Measurements from ENCODE around the gene KCNN3. TPM values are rescaled to one million over a fixed set of nuclear protein-coding genes. Genes with fewer than 3 reads are reported as not detected.

Gene KCNN3
- total RNA-seq, 1 experiment from 2014 or later, result 1.3 TPM

DNA sequence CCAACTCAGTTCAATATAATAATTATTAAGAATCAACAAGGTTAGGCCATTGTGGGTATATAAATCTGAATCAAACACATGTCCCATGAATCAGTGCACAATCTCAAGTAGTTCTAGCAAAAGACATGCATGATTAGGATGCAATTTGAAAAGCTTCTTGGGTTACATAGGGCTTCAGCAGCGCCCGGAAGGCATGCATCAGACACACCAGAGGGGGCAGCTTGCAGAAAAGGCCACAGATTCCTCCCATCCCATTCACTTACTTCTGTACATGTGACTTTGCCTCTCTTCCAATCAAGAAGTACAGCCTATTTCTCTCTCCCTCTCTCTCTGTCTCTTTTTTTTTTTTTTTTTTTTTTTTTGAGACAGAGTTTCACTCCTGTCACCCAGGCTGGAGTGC is 91.8 kb downstream of the KCNN3 start (continued):
- no peak for TF ChIP-seq CBFB (CRISPR knock-in tag; IDR thresholded peaks at IDR 0.05; ENCODE audit: low read depth)
- TF ChIP-seq, protein P1, sequence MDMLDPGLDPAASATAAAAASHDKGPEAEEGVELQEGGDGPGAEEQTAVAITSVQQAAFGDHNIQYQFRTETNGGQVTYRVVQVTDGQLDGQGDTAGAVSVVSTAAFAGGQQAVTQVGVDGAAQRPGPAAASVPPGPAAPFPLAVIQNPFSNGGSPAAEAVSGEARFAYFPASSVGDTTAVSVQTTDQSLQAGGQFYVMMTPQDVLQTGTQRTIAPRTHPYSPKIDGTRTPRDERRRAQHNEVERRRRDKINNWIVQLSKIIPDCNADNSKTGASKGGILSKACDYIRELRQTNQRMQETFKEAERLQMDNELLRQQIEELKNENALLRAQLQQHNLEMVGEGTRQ (CRISPR knock-in tag; IDR thresholded peaks at IDR 0.05), result no peak
- TF ChIP-seq RORB (CRISPR knock-in tag; IDR thresholded peaks at IDR 0.05), result no peak
- no peak for TF ChIP-seq GABPB1 (CRISPR knock-in tag; IDR thresholded peaks at IDR 0.05)
- TF ChIP-seq, protein P2, sequence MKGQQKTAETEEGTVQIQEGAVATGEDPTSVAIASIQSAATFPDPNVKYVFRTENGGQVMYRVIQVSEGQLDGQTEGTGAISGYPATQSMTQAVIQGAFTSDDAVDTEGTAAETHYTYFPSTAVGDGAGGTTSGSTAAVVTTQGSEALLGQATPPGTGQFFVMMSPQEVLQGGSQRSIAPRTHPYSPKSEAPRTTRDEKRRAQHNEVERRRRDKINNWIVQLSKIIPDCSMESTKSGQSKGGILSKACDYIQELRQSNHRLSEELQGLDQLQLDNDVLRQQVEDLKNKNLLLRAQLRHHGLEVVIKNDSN (CRISPR knock-in tag; IDR thresholded peaks at IDR 0.05), result no peak
- TF ChIP-seq ZNF396 (CRISPR knock-in tag; IDR thresholded peaks at IDR 0.05; ENCODE audit: borderline replicate concordance), result no peak
- no peak for TF ChIP-seq CREM (CRISPR knock-in tag; IDR thresholded peaks at IDR 0.05)
- TF ChIP-seq ZNF423 (CRISPR knock-in tag; IDR thresholded peaks at IDR 0.05), result no peak

DNA sequence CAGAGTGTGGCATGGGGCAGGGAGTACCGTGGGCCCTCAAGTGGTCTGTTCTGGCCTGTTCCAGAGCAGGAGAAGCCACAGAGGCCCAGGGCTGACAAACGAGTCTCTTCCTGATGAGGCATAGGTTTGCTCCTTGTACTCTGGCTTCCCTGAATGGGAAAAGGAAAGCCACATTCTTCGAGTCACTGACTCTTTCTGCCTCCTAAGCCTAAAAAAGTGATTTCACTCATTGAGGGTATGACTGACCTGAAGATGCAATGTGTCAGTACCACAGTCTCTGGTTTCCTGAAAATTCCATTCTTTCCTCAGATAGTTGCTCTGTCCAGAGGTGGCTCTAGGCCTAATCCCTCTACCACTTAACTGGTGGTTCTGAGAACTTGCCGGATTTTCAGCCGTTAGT is 92.3 kb downstream of the KCNN3 start:
- Mint-ChIP-seq H3K27me3 (ENCODE audit: low read depth) (peaks cover 3% of the 10 kb centered on the region; the same call in 1 of the 2 replicates), H3K27ac (no peak overlapping the region), H3K9me3 (peaks cover 9% of the 10 kb centered on the region), H3K4me3 (no peak overlapping the region), H3K4me1 (peaks cover 11% of the 10 kb centered on the region), H3K36me3 (peaks cover 7% of the 10 kb centered on the region)
- CTCF ChIA-PET, result interaction anchor here (1.2 kb wide), 1 partner anchor 36 kb away, joined by 4 read pairs; no protein-coding TSS in a partner anchor
- POLR2A ChIA-PET, result no interaction called here
- no peak for DNase-seq (ENCODE audit: low spot score)
- ATAC-seq, result no peak
- no peak for TF ChIP-seq NFYB (CRISPR knock-in tag; conservative IDR thresholded peaks at IDR 0.05; ENCODE audit: low read depth)
- TF ChIP-seq, protein P3, sequence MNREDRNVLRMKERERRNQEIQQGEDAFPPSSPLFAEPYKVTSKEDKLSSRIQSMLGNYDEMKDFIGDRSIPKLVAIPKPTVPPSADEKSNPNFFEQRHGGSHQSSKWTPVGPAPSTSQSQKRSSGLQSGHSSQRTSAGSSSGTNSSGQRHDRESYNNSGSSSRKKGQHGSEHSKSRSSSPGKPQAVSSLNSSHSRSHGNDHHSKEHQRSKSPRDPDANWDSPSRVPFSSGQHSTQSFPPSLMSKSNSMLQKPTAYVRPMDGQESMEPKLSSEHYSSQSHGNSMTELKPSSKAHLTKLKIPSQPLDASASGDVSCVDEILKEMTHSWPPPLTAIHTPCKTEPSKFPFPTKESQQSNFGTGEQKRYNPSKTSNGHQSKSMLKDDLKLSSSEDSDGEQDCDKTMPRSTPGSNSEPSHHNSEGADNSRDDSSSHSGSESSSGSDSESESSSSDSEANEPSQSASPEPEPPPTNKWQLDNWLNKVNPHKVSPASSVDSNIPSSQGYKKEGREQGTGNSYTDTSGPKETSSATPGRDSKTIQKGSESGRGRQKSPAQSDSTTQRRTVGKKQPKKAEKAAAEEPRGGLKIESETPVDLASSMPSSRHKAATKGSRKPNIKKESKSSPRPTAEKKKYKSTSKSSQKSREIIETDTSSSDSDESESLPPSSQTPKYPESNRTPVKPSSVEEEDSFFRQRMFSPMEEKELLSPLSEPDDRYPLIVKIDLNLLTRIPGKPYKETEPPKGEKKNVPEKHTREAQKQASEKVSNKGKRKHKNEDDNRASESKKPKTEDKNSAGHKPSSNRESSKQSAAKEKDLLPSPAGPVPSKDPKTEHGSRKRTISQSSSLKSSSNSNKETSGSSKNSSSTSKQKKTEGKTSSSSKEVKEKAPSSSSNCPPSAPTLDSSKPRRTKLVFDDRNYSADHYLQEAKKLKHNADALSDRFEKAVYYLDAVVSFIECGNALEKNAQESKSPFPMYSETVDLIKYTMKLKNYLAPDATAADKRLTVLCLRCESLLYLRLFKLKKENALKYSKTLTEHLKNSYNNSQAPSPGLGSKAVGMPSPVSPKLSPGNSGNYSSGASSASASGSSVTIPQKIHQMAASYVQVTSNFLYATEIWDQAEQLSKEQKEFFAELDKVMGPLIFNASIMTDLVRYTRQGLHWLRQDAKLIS (CRISPR knock-in tag; IDR thresholded peaks at IDR 0.05; ENCODE audit: borderline replicate concordance), result no peak
- TF ChIP-seq ETV6 (CRISPR knock-in tag; IDR thresholded peaks at IDR 0.05), result no peak
- TF ChIP-seq HMGA2 (CRISPR knock-in tag; IDR thresholded peaks at IDR 0.05), result no peak
- no peak for TF ChIP-seq SP1 (CRISPR knock-in tag; conservative IDR thresholded peaks at IDR 0.05)
- no peak for TF ChIP-seq KAT7 (CRISPR knock-in tag; IDR thresholded peaks at IDR 0.05; ENCODE audit: borderline replicate concordance)
- no peak for TF ChIP-seq JAZF1 (CRISPR knock-in tag; IDR thresholded peaks at IDR 0.05)

DNA sequence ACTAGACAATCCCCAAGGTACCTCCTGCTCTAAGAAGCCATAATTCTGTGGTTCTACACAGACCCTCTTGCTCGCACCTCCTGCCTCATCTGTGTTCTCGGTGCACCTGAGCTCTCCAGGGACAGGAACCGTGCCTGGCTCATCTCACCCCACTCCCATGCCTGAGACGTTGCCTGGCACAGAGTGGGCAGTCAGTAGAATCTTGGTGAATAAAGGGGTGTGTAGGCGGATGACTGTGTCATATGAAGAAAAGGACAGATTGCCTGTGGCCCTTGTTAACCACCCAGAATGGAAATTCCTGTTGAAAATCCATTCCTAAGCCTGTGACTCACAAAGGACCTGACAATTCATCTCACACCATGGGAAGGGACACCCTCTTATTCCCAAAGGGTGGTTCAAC is 92.9 kb downstream of the KCNN3 start:
- no peak for DNase-seq (ENCODE audit: low spot score)
- Mint-ChIP-seq H3K9me3 (peaks cover 9% of the 10 kb centered on the region), H3K27me3 (ENCODE audit: low read depth) (peaks cover 3% of the 10 kb centered on the region; the same call in 1 of the 2 replicates), H3K27ac (no peak overlapping the region), H3K36me3 (peaks cover 7% of the 10 kb centered on the region), H3K4me1 (peaks cover 17% of the 10 kb centered on the region), H3K4me3 (no peak overlapping the region)
- no peak for ATAC-seq
- POLR2A ChIA-PET, result no interaction called here
- CTCF ChIA-PET, result interaction anchor here (1.2 kb wide), 1 partner anchor 35 kb away, joined by 4 read pairs; no protein-coding TSS in a partner anchor
- TF ChIP-seq MXD4 (CRISPR knock-in tag; IDR thresholded peaks at IDR 0.05; ENCODE audit: borderline replicate concordance) (no peak), NR1H2 (CRISPR knock-in tag; IDR thresholded peaks at IDR 0.05) (no peak), HMGA2 (CRISPR knock-in tag; IDR thresholded peaks at IDR 0.05) (no peak), TEAD4 (CRISPR knock-in tag; IDR thresholded peaks at IDR 0.05) (no peak), ZNF263 (CRISPR knock-in tag; IDR thresholded peaks at IDR 0.05; ENCODE audit: low read depth) (no peak), ETV6 (CRISPR knock-in tag; IDR thresholded peaks at IDR 0.05) (no peak), ZNF219 (CRISPR knock-in tag; IDR thresholded peaks at IDR 0.05; ENCODE audit: borderline replicate concordance) (no peak), GABPB1 (CRISPR knock-in tag; IDR thresholded peaks at IDR 0.05) (no peak), NFATC4 (CRISPR knock-in tag; IDR thresholded peaks at IDR 0.05) (no peak), ELF4 (CRISPR knock-in tag; IDR thresholded peaks at IDR 0.05; ENCODE audit: low read depth) (no peak), FOXP1 (CRISPR knock-in tag; IDR thresholded peaks at IDR 0.05; ENCODE audit: borderline replicate concordance) (no peak), ZNF416 (CRISPR knock-in tag; IDR thresholded peaks at IDR 0.05) (no peak)
- TF ChIP-seq, protein P4, sequence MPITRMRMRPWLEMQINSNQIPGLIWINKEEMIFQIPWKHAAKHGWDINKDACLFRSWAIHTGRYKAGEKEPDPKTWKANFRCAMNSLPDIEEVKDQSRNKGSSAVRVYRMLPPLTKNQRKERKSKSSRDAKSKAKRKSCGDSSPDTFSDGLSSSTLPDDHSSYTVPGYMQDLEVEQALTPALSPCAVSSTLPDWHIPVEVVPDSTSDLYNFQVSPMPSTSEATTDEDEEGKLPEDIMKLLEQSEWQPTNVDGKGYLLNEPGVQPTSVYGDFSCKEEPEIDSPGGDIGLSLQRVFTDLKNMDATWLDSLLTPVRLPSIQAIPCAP (CRISPR knock-in tag; IDR thresholded peaks at IDR 0.05), result no peak
- TF ChIP-seq, protein P5, sequence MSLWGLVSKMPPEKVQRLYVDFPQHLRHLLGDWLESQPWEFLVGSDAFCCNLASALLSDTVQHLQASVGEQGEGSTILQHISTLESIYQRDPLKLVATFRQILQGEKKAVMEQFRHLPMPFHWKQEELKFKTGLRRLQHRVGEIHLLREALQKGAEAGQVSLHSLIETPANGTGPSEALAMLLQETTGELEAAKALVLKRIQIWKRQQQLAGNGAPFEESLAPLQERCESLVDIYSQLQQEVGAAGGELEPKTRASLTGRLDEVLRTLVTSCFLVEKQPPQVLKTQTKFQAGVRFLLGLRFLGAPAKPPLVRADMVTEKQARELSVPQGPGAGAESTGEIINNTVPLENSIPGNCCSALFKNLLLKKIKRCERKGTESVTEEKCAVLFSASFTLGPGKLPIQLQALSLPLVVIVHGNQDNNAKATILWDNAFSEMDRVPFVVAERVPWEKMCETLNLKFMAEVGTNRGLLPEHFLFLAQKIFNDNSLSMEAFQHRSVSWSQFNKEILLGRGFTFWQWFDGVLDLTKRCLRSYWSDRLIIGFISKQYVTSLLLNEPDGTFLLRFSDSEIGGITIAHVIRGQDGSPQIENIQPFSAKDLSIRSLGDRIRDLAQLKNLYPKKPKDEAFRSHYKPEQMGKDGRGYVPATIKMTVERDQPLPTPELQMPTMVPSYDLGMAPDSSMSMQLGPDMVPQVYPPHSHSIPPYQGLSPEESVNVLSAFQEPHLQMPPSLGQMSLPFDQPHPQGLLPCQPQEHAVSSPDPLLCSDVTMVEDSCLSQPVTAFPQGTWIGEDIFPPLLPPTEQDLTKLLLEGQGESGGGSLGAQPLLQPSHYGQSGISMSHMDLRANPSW (CRISPR knock-in tag; conservative IDR thresholded peaks at IDR 0.05; ENCODE audit: low read depth), result no peak
- TF ChIP-seq, protein P6, sequence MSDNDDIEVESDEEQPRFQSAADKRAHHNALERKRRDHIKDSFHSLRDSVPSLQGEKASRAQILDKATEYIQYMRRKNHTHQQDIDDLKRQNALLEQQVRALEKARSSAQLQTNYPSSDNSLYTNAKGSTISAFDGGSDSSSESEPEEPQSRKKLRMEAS (CRISPR knock-in tag; IDR thresholded peaks at IDR 0.05), result no peak

All from WTC11 (cell line).